HEK293T (cell line): ENCODE results near the gene DNAJB14.

ENCODE experiments used
- CTCF ChIA-PET: fragments of 350-600 bp; formaldehyde crosslinking; extraction: SDS; loops from one replicate; lab custom pipeline; 2021; ENCODE audit warnings: antibody characterized with exemption, inconsistent platforms; lab: Yijun Ruan, JAX
- POLR2A ChIA-PET: fragments of 350-600 bp; formaldehyde crosslinking; extraction: SDS; loops from one replicate; lab custom pipeline; 2020; ENCODE audit warnings: antibody characterized with exemption, inconsistent platforms; lab: Yijun Ruan, JAX
- DNase-seq: peaks from one replicate; pipeline ENCODE4 v3.0.0; 2012; ENCODE audit warnings: mixed read lengths; ENCODE audit errors: extremely low spot score
- ARNT ChIP-seq: fragments of 450-650 bp; IDR thresholded peaks from 2 replicates; pipeline ENCODE4 v1.6.1; 2017; ENCODE audit warnings: mild to moderate bottlenecking
- BHLHE40 ChIP-seq: fragments of 450-650 bp; IDR thresholded peaks from 2 replicates; pipeline ENCODE4 v1.6.1; 2016; ENCODE audit warnings: mild to moderate bottlenecking, moderate library complexity, borderline replicate concordance
- CTBP1 ChIP-seq: fragments of 450-650 bp; IDR thresholded peaks from 2 replicates; pipeline ENCODE4 v1.6.1; 2016; ENCODE audit warnings: borderline replicate concordance
- ELF4 ChIP-seq: fragments of 450-650 bp; IDR thresholded peaks from 2 replicates; pipeline ENCODE4 v1.6.1; 2017; ENCODE audit warnings: antibody characterized with exemption
- FOXA1 ChIP-seq: fragments of 450-650 bp; IDR thresholded peaks from 2 replicates; pipeline ENCODE4 v1.6.1; 2016; ENCODE audit warnings: mild to moderate bottlenecking
- FOXK2 ChIP-seq: fragments of 450-650 bp; IDR thresholded peaks from 2 replicates; pipeline ENCODE4 v1.6.1; 2016; ENCODE audit warnings: mild to moderate bottlenecking
- FOXM1 ChIP-seq: fragments of 450-650 bp; IDR thresholded peaks from 2 replicates; pipeline ENCODE4 v1.6.1; 2017; ENCODE audit warnings: mild to moderate bottlenecking, borderline replicate concordance
- HDGF ChIP-seq: fragments of 450-650 bp; IDR thresholded peaks from 2 replicates; pipeline ENCODE4 v1.6.1; 2017; ENCODE audit warnings: antibody characterized with exemption, borderline replicate concordance
- L3MBTL2 ChIP-seq: fragments of 450-650 bp; conservative IDR thresholded peaks from 2 replicates; pipeline ENCODE4 v1.6.1; 2016; ENCODE audit warnings: mild to moderate bottlenecking
- LEF1 ChIP-seq: fragments of 450-650 bp; IDR thresholded peaks from 2 replicates; pipeline ENCODE4 v1.6.1; 2017; ENCODE audit warnings: mild to moderate bottlenecking, borderline replicate concordance
- NFRKB ChIP-seq: fragments of 450-650 bp; IDR thresholded peaks from 2 replicates; pipeline ENCODE4 v1.6.1; 2016; ENCODE audit warnings: mild to moderate bottlenecking, moderate library complexity
- SP1 ChIP-seq: fragments of 450-650 bp; IDR thresholded peaks from 2 replicates; pipeline ENCODE4 v1.6.1; 2017
- SUZ12 ChIP-seq: fragments of 450-650 bp; IDR thresholded peaks from 2 replicates; pipeline ENCODE4 v1.6.1; 2016; ENCODE audit warnings: mild to moderate bottlenecking
- TARDBP ChIP-seq: fragments of 450-650 bp; IDR thresholded peaks from 2 replicates; pipeline ENCODE4 v1.6.1; 2016
- ZNF384 ChIP-seq: fragments of 450-650 bp; IDR thresholded peaks from 2 replicates; pipeline ENCODE4 v1.6.1; 2016
- TF ChIP-seq, protein P1 (sequence below): fragments of 450-650 bp; IDR thresholded peaks from 2 replicates; pipeline ENCODE4 v1.6.1; 2016

DNAJB14 gene

GRCh38 chr4:99876946-99877345 is 69.5 kb downstream of the DNAJB14 start:
- CTCF ChIA-PET = no interaction called here
- no peak for DNase-seq
- no peak for TF ChIP-seq ELF4
- TF ChIP-seq SUZ12 = no peak
- TF ChIP-seq ZNF384 = no peak
- no peak for TF ChIP-seq HDGF
- no peak for TF ChIP-seq FOXM1
- no peak for TF ChIP-seq CTBP1
- TF ChIP-seq LEF1 = no peak
- no peak for TF ChIP-seq FOXA1
- no peak for TF ChIP-seq ARNT
- no peak for TF ChIP-seq L3MBTL2
- TF ChIP-seq, protein P1, sequence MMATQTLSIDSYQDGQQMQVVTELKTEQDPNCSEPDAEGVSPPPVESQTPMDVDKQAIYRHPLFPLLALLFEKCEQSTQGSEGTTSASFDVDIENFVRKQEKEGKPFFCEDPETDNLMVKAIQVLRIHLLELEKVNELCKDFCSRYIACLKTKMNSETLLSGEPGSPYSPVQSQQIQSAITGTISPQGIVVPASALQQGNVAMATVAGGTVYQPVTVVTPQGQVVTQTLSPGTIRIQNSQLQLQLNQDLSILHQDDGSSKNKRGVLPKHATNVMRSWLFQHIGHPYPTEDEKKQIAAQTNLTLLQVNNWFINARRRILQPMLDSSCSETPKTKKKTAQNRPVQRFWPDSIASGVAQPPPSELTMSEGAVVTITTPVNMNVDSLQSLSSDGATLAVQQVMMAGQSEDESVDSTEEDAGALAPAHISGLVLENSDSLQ = no peak
- no peak for TF ChIP-seq TARDBP
- TF ChIP-seq NFRKB = no peak
- TF ChIP-seq SP1 = no peak
- no peak for TF ChIP-seq FOXK2
- POLR2A ChIA-PET = no interaction called here

GRCh38 chr4:99875071-99875470 is 71.3 kb downstream of the DNAJB14 start:
- DNase-seq = no peak
- ChIA-PET CTCF (no interaction called here), POLR2A (no interaction called here)
- TF ChIP-seq FOXK2 (no peak), L3MBTL2 (no peak), SUZ12 (no peak), FOXA1 (no peak), LEF1 (no peak), ELF4 (no peak), SP1 (no peak)

GRCh38 chr4:99872570-99872969 is 73.8 kb downstream of the DNAJB14 start:
- CTCF ChIA-PET = no interaction called here

GRCh38 chr4:99868126-99868596 is 78.3 kb downstream of the DNAJB14 start:
- ChIA-PET POLR2A (interaction anchor here (0.6 kb wide), 1 partner anchor 27 kb away, joined by 3 read pairs; no protein-coding TSS in a partner anchor), CTCF (no interaction called here)
- no peak for TF ChIP-seq HDGF
- TF ChIP-seq, protein P1 = no peak
- no peak for TF ChIP-seq ARNT
- no peak for DNase-seq

More at GRCh38 chr4:99872570-99872969, 73.8 kb downstream of the DNAJB14 start:
- no peak for DNase-seq
- no peak for TF ChIP-seq FOXK2
- no peak for TF ChIP-seq TARDBP
- TF ChIP-seq L3MBTL2 = no peak
- TF ChIP-seq HDGF = no peak
- no peak for TF ChIP-seq SP1
- TF ChIP-seq ELF4 = no peak
- TF ChIP-seq, protein P1 = no peak
- no peak for TF ChIP-seq ZNF384
- no peak for TF ChIP-seq CTBP1
- no peak for TF ChIP-seq LEF1
- no peak for TF ChIP-seq SUZ12
- no peak for TF ChIP-seq ARNT
- no peak for TF ChIP-seq NFRKB
- TF ChIP-seq BHLHE40 = no peak
- TF ChIP-seq FOXM1 = no peak
- TF ChIP-seq FOXA1 = no peak
- POLR2A ChIA-PET = no interaction called here

DNA sequence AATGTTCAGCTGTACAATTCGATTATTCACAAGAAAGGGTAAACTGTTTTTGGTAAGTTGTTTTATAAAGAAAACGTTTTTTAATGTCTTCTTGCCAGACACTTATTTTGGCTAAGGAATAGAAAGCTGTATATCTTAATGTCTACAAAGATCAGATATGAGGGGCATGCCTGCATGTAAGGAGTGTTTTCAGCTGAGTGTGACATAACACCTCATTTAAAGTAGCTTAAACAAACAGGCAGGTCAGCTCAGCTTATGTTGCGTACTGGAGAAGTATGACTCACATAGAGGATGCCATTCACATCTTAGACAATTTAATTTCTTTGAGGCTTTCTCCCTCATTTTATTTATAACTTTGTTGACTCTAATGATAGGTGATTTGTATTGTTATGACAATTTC is 82.6 kb downstream of the DNAJB14 start:
- TF ChIP-seq HDGF = no peak
- TF ChIP-seq CTBP1 = no peak
- no peak for TF ChIP-seq L3MBTL2
- TF ChIP-seq ARNT = no peak
- TF ChIP-seq SUZ12 = no peak
- TF ChIP-seq ZNF384 = no peak
- TF ChIP-seq FOXM1 = no peak
- no peak for TF ChIP-seq FOXK2
- no peak for TF ChIP-seq ELF4
- TF ChIP-seq, protein P1 = no peak
- TF ChIP-seq TARDBP = no peak
- no peak for TF ChIP-seq FOXA1
- TF ChIP-seq SP1 = no peak
- ChIA-PET POLR2A (interaction anchor here (0.9 kb wide), 1 partner anchor 31 kb away, joined by 3 read pairs; the partner anchor contains the start of gene LAMTOR3), CTCF (no interaction called here)
- DNase-seq = no peak

- ChIA-PET CTCF (no interaction called here), POLR2A (no interaction called here)
- TF ChIP-seq ZNF384 (no peak), FOXK2 (no peak), HDGF (no peak), FOXA1 (no peak), NFRKB (no peak), L3MBTL2 (no peak), BHLHE40 (no peak), CTBP1 (no peak), SP1 (no peak), ELF4 (no peak), LEF1 (no peak), FOXM1 (no peak), SUZ12 (no peak), ARNT (no peak), TARDBP (no peak)
- TF ChIP-seq, protein P1 = no peak
- no peak for DNase-seq
These were observed 85.1 kb downstream of the DNAJB14 start for GRCh38 chr4:99861120-99861905.
